Measurements from ENCODE around the gene TMIE.

GRCh38 chr3:46709721-46710120 is 8.5 kb downstream of the TMIE start:
- TF ChIP-seq CTCF (IDR thresholded peaks at IDR 0.05; ENCODE audit: low read depth, low read length) (no peak), EZH2phosphoT487 (IDR thresholded peaks at IDR 0.05; ENCODE audit: low read depth) (no peak)
